ENCODE results near the gene UNKL.

The UNKL gene

DNA sequence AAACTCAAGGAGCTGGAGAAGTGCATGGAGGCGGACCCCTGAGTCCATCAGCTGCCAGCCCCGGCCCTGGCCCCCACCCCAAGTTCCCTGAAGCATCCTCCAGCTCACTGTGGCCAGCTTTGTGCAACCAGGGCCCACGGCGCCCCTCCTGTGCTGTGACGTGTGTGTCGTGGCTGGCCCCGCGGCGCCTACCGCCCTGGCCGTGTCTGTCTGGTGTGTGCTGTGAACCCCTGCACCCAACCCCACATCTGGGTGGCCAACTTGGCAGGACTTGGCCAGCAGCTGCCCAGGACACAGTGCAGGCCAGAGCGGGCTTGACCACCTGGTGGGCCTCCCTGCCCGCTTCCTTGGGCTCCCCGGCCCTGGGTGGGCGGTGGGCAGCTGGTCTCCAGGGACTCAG lies 66.1 kb downstream of the UNKL start:
- DNase-seq, result no peak

DNA sequence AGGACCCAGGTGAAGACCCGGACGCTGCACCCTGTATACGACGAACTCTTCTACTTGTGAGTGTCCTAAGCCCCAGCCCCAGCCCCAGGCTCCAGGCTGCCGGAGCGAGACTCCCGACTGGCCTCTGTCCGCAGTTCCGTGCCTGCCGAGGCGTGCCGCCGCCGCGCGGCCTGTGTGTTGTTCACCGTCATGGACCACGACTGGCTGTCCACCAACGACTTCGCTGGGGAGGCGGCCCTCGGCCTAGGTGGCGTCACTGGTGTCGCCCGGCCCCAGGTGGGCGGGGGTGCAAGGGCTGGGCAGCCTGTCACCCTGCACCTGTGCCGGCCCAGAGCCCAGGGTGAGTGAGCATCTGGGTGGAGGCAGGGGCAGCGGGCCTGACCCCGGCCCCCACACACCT lies 66.5 kb downstream of the UNKL start:
- DNase-seq, result no peak

DNA sequence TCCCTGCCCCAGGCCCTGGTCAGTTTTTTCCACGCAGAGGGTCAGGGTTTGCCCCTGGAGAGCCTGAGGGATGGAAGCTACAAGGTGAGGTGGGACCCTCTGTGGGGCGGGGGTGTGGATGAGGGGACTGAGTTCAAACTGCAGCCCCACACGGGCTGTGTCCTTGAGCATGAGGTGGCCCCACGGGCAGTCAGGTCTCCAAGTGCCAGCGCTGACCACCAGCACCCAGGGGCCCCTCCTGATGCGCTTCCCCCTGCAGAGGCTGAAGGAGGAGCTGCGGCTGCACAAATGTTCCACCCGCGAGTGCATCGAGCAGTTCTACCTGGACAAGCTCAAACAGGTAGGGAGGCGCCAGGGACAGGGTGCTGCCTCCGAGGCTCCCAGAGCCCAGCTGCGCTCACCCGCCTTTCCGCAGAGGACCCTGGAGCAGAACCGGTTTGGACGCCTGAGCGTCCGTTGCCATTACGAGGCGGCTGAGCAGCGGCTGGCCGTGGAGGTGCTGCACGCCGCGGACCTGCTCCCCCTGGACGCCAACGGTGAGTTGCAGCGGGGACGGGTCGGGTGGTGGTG lies 67.1 kb downstream of the UNKL start:
- no peak for DNase-seq

DNA sequence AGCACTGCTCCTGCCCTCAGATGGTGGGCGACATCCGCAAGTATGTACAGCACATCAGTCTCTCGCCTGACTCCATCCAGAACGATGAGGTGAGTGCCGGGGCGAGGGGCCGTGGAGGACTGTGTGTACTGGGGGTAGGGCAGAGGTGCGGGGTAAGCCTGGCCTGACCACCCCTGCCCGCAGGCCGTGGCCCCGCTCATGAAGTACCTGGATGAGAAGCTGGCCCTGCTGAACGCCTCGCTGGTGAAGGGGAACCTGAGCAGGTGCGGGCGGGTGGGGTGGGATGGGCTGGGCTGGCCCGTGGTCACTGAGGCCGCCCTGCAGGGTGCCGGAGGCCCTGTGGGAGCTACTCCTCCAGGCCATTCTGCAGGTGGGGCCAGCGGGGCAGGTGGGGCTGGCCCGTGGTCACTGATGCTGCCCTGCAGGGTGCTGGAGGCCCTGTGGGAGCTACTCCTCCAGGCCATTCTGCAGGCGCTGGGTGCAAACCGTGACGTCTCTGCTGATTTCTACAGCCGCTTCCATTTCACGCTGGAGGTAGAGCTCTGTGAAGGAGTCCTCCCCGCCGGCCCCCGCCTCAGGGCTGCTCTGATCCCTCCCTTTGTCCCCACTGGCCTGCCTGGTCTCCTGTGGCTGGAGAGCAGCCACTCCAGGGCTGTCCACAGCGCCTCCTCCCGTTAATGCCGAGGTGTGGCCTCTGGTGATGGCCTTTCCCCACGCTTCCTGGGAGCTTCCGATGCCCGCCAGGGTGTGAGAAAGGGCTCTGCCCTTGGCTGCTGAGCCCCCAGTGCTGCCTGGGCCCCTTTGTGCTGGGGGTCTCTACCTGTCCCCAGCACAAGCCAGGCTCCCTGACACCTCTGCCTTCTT lies 67.8 kb downstream of the UNKL start:
- no peak for DNase-seq

DNA sequence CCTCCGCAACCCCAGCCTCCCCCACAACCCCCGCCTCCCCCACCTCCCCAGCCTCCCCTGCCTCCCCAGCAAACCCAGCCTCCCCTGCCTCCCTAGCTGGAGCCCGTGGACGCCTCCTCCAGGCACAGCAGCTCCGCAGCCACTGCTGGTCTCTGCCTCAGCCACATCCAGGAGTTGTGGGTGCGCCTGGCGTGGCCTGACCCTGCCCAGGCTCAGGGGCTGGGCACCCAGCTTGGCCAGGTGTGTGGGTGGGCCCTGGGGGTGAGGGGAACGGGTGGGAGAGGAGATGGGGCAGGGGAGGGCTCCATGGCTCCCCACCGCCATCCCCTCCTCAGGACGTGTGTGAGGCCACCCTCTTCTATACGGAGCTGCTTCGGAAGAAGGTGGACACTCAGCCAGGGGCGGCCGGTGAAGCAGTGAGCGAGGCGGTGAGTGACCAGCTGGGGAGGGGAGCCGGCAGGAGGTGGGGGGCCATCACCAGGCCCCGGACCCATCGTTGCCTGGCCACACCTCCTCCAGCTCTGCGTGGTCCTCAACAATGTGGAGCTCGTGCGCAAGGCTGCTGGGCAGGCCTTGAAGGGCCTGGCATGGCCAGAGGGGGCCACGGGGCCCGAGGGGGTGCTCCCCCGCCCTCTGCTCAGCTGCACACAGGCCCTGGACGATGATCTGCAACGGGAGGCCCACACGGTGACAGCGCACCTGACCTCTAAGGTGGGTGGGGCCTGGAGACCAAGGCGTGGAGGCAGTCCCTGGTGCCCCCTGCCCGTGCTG lies 68.7 kb downstream of the UNKL start:
- DNase-seq, result no peak

DNA sequence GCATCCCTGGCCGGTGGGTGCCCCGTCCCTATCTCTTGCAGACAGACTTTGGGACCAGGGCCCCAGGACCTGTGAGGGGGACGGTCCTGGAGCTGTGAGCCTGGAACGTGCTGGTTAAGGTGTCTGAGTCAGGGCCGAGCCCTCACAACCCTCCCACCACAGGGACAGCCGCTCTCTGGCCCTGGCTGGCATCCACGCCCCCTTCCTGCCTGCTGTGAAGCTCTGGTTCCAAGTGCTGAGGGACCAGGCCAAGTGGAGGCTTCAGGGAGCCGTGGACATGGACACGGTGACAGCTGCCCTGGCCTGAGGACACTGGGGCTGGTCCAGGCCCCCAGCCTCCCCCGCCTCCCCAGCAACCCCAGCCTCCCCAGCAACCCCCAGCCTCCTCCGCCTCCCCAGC lies 69.4 kb downstream of the UNKL start:
- DNase-seq, result no peak

DNA sequence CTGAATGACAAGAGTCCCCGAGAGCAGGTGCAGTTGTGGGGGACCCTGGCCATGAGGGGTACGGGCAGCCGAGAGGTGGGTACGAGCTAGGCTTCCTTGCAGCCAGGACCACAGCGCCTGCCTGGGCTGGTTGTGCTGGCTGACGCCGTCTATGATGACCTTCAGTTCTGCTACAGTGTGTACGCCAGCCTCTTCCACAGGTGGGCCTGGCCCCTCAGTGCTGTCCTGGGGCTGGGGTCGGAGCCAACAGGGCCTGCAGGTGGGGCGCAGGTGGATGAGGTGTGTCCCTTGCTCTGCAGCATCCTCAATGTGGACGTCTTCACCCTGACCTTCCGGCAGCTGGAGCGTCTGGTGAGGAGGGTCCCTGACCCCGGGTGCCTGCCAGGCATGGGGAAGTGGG lies 70.0 kb downstream of the UNKL start:
- DNase-seq, result no peak

DNA sequence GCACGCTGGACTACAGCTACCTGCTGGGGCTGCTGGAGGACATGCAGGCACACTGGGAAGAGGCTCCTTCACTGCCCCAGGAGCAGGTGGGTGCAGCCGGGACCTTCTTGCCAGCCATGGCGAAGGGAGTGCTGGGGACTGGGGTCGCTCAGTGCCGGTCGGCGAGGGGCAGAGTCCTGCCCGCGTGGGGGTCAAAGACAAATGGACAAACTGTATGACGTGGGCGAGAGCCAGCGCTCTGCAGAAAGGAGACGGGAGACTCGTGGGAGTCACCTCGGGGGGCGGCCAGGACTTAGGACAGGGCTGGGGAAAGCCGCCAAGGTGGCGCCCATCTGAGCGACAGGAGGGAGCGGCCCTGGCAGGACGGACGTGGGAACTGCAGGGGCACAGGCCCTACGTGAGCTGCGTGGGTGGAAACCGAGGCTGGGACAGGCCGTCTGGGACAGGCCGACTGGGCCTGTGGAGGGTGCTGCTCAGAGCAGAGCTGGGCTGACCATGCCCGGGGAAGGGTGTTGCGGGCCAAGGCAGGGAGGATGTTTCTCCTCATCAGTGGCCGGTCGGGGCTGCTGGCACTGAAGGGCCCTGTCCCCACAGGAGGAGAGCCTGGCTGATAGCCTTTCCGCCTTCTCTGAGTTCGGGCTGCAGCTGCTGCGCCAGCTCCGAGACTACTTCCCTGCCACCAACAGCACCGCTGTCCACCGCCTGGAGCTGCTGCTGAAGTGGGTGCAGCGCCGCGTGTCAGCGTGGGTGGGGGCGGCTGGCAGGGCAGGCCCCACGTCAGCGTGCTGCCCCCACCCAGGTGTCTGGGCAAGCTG lies 70.9 kb downstream of the UNKL start:
- no peak for DNase-seq

DNA sequence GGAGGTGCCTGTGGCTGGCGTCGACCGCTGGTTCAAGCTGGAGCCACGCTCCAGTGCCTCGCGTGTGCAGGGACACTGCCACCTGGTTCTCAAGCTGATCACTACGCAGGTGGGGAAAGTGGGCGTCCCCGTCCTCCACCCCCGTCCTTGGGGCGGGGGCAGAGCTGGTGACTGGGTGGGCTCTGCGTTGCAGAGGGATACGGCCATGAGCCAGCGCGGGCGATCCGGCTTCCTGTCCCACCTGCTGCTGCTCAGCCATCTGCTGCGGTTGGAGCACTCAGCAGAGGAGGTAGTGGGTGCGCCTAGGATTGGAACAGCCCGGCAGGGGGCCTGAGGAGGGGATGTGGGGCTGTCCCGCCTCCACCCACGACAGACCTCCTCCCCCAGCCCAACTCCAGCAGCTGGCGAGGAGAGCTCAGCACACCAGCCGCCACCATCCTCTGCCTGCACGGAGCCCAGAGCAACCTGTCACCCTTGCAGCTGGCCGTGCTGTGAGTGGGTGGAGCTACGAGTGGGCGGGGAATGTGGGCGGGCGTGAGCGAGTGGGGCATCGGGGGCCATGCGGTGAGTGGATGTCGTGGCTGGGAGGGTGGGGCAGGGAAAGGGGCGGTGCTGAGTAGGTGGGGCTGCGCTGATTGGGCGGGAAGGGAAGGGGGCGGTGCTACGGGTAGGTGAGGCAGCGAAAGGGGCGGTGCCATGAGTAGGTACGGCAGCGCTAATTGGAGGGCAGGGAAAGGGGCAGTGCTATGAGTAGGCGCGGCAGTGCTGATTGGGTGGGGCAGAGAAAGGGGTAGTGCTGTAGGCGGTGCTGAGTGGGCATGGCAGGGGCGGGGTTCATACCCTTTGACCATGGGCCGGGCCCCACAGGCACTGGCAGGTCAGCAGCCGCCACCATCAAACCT lies 71.7 kb downstream of the UNKL start:
- DNase-seq, result peak; percentile 95

DNA sequence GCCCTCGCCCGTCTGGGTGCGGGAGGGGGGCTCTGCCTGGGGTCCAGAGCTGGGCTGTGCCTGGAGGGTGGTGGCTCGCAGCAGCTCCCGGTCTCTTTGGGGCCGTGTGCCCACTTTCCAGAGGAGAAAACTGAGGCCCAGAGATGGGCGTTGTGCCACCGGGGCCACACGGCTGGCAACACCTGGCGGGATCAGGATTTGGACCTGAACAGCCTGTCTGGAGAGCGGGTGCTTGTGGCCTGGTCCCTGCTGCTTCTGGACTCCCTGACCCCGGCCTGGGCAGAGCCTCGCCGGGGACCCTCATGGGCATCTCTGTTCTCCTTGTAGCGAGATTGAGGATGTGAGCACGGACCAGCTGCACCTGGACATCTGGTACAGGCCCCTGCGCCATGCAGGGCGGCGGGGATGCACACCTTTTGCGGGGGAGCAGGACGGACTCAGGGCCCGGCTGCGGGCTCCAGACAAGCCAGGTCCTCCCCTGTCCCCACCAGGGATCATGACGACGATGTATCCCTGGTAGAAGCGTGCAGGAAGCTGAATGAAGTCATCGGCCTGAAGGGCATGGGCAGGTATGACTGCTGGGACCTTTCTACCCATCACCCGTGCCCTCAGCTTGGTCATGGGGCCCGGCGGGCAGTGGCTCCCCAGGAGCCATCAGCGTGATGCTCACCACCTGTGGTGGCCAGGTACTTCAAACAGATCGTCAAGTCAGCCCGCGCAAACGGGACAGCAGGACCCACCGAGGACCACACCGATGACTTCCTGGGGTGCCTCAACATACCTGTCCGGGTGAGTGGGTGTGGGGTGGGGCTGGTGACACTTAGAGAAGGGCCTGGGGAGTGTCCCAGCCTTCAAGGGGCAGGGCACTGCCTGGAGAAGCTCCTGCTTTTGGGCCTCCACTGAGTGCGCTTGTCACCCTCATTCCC lies 72.7 kb downstream of the UNKL start:
- no peak for DNase-seq

DNA sequence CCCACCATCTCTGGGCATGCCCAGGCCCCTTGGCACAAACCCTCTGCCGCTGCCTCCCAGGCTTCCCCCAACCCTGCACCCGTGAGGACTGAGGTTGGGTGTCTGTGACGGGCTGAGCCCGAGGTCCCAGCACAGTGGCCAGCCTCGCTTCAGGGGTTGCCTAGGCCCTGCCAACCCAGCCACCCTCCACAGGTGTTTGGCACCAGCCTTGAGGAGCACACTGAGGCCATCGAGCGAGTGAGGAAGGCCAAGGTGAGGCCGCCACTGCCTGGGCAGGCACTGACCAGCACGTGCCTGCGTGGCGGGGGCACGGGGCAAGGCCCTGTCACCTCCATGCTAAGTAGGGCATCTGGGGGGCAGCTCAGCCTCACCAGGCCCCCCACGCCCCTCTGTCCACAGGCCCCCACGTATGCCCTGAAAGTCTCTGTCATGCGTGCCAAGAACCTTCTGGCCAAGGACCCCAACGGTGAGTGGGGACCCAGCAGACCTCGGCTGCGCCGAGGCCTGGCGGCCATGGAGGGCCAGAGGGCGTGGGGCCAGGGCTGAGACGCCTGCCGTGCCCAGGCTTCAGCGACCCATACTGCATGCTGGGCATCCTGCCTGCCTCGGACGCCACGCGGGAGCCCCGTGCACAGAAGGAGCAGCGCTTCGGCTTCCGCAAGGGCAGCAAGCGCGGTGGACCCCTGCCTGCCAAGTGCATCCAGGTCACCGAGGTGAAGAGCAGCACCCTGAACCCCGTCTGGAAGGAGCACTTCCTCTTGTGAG lies 73.6 kb downstream of the UNKL start:
- no peak for DNase-seq

DNA sequence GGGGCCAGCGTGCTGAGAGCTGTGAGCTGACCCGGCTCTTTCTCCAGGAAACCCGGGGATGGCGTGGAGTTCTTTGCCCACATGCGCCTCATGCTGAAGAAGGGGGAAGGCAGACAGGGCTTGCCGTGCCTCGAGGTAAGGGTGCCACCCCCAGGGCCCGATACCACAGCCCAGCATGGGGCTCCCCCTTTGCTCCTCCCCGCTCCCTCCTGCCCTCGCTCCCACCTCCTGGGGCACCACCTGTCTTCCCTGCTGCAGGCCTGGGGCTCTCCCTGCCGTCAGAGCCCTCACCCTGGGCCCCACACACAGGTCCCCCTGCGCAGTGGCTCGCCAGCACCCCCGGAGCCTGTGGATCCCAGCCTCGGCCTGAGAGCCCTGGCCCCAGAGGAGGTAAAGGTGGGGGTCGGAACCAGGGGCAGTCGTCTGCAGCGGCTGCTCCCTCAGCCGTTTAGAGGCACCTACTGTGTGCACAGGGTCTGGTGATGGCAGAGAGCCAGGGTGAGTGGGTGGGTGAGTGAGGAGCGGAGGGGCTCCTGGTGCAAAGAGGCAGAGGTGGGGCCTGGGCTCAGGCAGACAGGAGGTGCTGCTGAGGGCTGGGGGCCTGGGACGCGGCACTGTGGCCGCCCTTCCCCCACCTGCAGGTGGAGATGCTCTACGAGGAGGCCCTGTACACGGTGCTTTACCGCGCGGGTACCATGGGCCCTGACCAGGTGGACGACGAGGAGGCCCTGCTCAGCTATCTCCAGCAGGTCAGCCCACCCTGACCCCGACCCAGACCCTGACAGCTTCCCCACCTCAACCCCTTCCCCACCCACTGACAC lies 75.4 kb downstream of the UNKL start:
- no peak for DNase-seq

DNA sequence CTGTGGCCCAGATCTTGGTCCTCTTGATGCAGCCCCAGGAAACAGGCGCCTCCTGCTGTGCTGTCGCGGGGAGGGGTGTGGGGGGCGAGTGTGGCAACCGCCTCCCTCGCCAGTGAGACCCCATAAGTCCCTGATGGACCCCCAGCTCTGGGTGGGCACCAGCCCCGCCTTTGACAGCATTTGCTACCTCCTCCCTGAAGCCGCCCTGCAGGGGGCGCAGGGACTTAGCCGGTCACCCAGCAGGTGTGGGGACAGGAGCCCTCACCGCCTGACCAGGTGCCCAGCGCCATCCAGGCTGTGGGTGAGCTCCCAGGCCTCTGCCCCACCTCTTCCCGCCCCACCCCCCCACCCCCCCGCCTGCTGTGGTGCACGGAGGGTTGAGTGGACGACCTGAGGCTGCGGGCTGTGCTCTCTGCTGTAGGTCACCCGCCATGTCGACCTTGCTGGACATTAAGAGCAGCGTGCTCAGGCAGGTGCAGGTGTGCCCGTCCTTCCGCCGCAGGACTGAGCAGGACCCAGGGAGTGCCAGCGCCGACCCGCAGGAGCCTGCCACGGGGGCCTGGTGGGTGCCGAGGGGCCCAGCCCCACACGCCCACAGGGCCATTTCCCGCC lies 76.3 kb downstream of the UNKL start:
- no peak for DNase-seq

DNA sequence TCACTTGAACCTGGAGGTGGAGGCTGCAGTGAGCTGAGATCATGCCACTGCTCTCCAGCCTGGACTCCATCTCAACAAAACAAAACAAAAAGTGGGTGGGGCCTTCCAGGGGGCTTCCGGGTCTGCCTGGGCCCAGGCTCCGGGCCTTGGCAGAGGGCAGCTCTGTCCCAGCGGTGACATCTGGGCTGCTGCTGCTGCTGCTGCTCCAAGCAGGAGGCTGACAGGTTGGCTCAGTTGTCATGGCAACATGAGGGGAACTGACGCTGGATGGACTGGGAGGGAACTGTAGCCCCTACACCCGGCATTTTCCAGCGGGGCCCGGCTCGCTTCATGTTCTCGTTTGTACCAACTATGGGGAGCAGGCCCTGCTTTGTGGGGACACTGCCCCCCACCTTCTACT lies 77.0 kb downstream of the UNKL start:
- no peak for DNase-seq

DNA sequence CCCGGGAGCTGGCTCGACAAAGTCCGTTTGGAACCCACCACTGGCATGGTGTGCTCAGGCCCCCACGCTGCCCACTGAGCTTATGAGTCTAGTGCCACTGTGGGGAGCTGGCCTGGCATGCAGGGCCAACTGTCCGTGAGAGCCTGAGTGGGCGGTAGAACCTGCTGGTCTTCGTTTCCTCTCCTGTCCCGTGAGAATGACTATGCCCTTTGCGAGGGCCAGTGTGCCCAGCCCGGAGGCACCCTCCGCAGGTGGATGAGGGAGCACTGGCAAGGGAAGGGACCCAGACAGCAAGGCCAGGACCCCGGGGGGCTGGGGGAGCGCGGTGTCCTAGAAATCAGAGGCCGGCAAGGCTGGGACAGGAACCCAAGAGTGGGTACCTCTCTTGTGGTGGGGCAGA lies 77.9 kb downstream of the UNKL start:
- no peak for DNase-seq

DNA sequence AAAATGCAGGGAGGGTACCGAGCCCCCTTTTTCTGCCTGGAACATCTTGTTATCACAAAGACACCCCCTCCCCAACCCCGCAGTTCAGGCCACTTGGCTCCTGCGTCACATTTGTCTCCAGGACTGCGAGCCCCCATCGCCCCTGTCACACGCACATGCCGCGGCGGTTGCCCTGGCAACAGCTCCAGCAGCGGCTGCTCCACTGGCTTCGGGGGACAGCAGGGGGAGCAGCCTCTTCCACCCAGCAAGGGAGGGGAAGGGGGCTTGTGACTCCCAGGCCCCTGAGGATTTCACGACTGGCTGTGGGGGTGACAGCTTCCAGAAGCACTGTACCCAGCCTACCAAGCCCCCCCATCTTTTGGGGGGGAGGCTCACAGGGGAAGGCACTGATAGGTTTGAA lies 78.5 kb downstream of the UNKL start:
- no peak for DNase-seq

DNA sequence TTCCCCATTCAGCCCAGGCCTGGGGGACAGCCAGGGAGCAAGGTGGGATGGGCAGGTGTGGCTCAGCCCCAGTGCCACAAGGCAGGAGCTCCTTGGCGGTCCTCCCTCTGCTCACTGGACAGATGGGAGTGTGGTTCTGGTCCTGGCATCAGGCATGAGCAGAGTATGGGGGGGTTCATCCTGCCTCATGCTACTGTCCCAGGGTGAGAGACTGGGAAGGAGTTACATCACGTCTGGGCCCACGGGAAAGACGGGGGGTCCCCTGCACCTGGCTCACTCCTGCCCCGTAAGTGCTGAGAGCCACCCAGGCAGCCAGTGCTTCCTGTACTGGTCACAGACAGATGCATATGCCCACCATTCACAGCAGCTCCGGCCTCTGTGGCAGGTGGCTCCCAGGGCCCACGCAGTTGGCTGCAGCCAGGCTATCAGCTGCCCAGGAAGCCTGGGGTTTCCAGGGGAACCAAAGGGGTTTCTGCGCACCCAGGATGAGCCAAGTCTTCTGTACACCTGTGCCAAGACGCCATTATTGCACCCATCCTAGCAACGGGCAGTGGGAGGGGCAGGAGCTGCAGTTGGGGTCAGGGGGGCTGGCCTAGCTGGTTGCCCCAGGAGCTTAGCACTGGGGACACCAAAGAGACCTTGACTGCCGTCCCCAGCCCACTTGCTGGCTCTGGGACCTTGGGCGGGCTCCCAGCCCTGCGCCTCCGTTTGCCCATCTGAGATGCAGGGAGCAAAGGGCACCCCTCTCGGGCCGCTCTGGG lies 79.1 kb downstream of the UNKL start:
- DNase-seq, result no peak

DNA sequence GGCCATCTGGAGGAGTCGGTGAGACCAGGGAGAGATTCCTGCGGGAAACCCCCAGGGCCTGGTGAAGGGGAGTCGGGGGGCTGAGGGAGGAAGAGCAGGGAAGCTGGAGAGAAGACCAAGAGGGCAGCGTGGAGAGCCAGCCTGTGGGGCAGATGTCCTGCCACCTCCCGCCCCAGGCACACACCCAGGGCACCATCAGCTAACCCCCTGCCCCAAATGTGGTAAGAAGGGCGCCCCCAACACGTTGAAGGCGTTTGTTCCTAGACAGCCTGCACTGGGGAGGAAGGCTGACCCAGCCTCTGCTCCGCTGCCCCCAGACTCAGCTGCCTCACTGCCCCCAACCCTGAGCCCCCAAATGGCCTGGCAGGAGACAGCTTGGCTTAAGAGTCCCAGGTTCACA lies 79.8 kb downstream of the UNKL start:
- no peak for DNase-seq

Measured in activated gamma-delta T cell treated with Interleukin-2 at 50 U/mL for 16 hours (primary cell).